Ectodermal cell (in vitro differentiated cells): ENCODE results near the gene RIMS4.

Source experiments
- H3K27ac ChIP-seq: 2 replicates; pipeline ENCODE4 v1.7.0; 2013; ENCODE audit warnings: mild to moderate bottlenecking, low read depth, low read length; ENCODE audit not compliant: insufficient read depth, poor library complexity, severe bottlenecking
- H3K27me3 ChIP-seq: 2 replicates; pipeline ENCODE4 v1.7.0; 2013; ENCODE audit warnings: mild to moderate bottlenecking, low read length; ENCODE audit not compliant: insufficient read depth, control insufficient read depth, poor library complexity, severe bottlenecking
- H3K36me3 ChIP-seq: one replicate; pipeline ENCODE4 v1.7.0; 2013; ENCODE audit warnings: low read length; ENCODE audit not compliant: control insufficient read depth, insufficient read depth
- H3K4me1 ChIP-seq: one replicate; pipeline ENCODE4 v1.7.0; 2013; ENCODE audit warnings: low read length; ENCODE audit not compliant: control insufficient read depth, insufficient read depth
- H3K4me3 ChIP-seq: 2 replicates; pipeline ENCODE4 v1.7.0; 2013; ENCODE audit warnings: low read depth, low read length, control low read depth; ENCODE audit not compliant: insufficient read depth
- H3K9me3 ChIP-seq: 2 replicates; pipeline ENCODE4 v1.7.0; 2013; ENCODE audit warnings: mild to moderate bottlenecking, low read length, moderate library complexity; ENCODE audit not compliant: control insufficient read depth
- WGBS, 2 experiments: methylation state at CpG; one replicate each; pipeline ENCODE4 v1.1.7; 2013; ENCODE audit warnings: missing lambda C conversion rate in 2 of 2; 5-methylcytosine and 5-hydroxymethylcytosine counted together

RIMS4 gene

GRCh38 chr20:44745598-44746366 is 64.6 kb downstream of the RIMS4 start, which contains the start of gene KCNK15:
Gene KCNK15 (plus strand): TSS chr20:44745865. CDS start chr20:44745911, 46 bp downstream.
- 3 to 4% methylated on average over 81 of the region's 81 CpGs for WGBS, 2 experiments
- H3K27me3 ChIP-seq = peaks cover 60% of the 10 kb centered on the region

GRCh38 chr20:44745122-44745597 is 65.2 kb downstream of the RIMS4 start:
- peaks cover 6% of the 10 kb centered on the region for H3K4me1 ChIP-seq
- peak overlapping the region; percentile 46 for H3K4me3 ChIP-seq
- no peak overlapping the region for H3K27ac ChIP-seq
- no peaks in the 10 kb centered on the region for H3K9me3 ChIP-seq
- WGBS, 2 experiments = 41 to 44% methylated on average over 5 of the region's 5 CpGs
- H3K36me3 ChIP-seq = no peaks in the 10 kb centered on the region
- H3K27me3 ChIP-seq = peaks cover 60% of the 10 kb centered on the region

More at GRCh38 chr20:44745598-44746366, 64.6 kb downstream of the RIMS4 start, which contains the start of gene KCNK15:
- H3K9me3 ChIP-seq = no peaks in the 10 kb centered on the region
- H3K27ac ChIP-seq = no peak within 1 kb of the TSS
- peaks cover 6% of the 10 kb centered on the region for H3K4me1 ChIP-seq
- H3K36me3 ChIP-seq = no peaks in the 10 kb centered on the region
- peak within 1 kb of the TSS; percentile 46 for H3K4me3 ChIP-seq

GRCh38 chr20:44743916-44744655 is 66.3 kb downstream of the RIMS4 start:
- WGBS, 2 experiments = 88 to 92% methylated on average over 12 of the region's 12 CpGs
- H3K27ac ChIP-seq = no peak overlapping the region
- no peaks in the 10 kb centered on the region for H3K36me3 ChIP-seq
- peaks cover 60% of the 10 kb centered on the region for H3K27me3 ChIP-seq
- no peaks in the 10 kb centered on the region for H3K9me3 ChIP-seq
- H3K4me1 ChIP-seq = peaks cover 6% of the 10 kb centered on the region
- no peak overlapping the region for H3K4me3 ChIP-seq

- Histone ChIP-seq H3K4me1 (peaks cover 6% of the 10 kb centered on the region), H3K9me3 (no peaks in the 10 kb centered on the region), H3K27ac (no peak overlapping the region), H3K36me3 (no peaks in the 10 kb centered on the region), H3K4me3 (no peak overlapping the region), H3K27me3 (peaks cover 60% of the 10 kb centered on the region)
- WGBS, 2 experiments = 80 to 82% methylated on average over 7 of the region's 7 CpGs
Observed at GRCh38 chr20:44743080-44743701, 67.2 kb downstream of the RIMS4 start.

- Histone ChIP-seq H3K27me3 (peaks cover 60% of the 10 kb centered on the region), H3K9me3 (no peaks in the 10 kb centered on the region), H3K4me3 (no peak overlapping the region), H3K36me3 (no peaks in the 10 kb centered on the region), H3K4me1 (peaks cover 6% of the 10 kb centered on the region), H3K27ac (no peak overlapping the region)
- 84% methylated on average over 14 of the region's 14 CpGs for WGBS, 2 experiments
Observed at GRCh38 chr20:44742304-44743079, 67.9 kb downstream of the RIMS4 start.

GRCh38 chr20:44739942-44740341 is 70.4 kb downstream of the RIMS4 start:
- no peak overlapping the region for H3K27ac ChIP-seq
- peaks cover 35% of the 10 kb centered on the region for H3K27me3 ChIP-seq
- H3K36me3 ChIP-seq = no peaks in the 10 kb centered on the region
- 86 to 93% methylated on average over 2 of the region's 2 CpGs for WGBS, 2 experiments
- H3K4me1 ChIP-seq = no peaks in the 10 kb centered on the region
- no peak overlapping the region for H3K4me3 ChIP-seq
- no peaks in the 10 kb centered on the region for H3K9me3 ChIP-seq

GRCh38 chr20:44738813-44739477 is 71.4 kb downstream of the RIMS4 start:
- H3K36me3 ChIP-seq = no peaks in the 10 kb centered on the region
- no peak overlapping the region for H3K4me3 ChIP-seq
- no peaks in the 10 kb centered on the region for H3K9me3 ChIP-seq
- H3K27me3 ChIP-seq = peaks cover 25% of the 10 kb centered on the region
- no peak overlapping the region for H3K27ac ChIP-seq
- 76 to 78% methylated on average over 7 of the region's 7 CpGs for WGBS, 2 experiments
- H3K4me1 ChIP-seq = no peaks in the 10 kb centered on the region

GRCh38 chr20:44737116-44737515 is 73.2 kb downstream of the RIMS4 start:
- H3K27ac ChIP-seq = no peak overlapping the region
- 90 to 92% methylated on average over 4 of the region's 4 CpGs for WGBS, 2 experiments

More at GRCh38 chr20:44737116-44737515, 73.2 kb downstream of the RIMS4 start:
- Histone ChIP-seq H3K9me3 (no peaks in the 10 kb centered on the region), H3K4me3 (no peak overlapping the region), H3K27me3 (peaks cover 8% of the 10 kb centered on the region), H3K4me1 (no peaks in the 10 kb centered on the region), H3K36me3 (no peaks in the 10 kb centered on the region)
